Measurements from ENCODE around the gene CNNM4. TPM values are rescaled to one million over a fixed set of nuclear protein-coding genes. Genes with fewer than 3 reads are reported as not detected.
A peak's percentile ranks its signal among the peaks of the same experiment; 100 is the strongest.

CNNM4 gene
- total RNA-seq, 1 donor, result 5.1 TPM

- TF ChIP-seq, protein P1, sequence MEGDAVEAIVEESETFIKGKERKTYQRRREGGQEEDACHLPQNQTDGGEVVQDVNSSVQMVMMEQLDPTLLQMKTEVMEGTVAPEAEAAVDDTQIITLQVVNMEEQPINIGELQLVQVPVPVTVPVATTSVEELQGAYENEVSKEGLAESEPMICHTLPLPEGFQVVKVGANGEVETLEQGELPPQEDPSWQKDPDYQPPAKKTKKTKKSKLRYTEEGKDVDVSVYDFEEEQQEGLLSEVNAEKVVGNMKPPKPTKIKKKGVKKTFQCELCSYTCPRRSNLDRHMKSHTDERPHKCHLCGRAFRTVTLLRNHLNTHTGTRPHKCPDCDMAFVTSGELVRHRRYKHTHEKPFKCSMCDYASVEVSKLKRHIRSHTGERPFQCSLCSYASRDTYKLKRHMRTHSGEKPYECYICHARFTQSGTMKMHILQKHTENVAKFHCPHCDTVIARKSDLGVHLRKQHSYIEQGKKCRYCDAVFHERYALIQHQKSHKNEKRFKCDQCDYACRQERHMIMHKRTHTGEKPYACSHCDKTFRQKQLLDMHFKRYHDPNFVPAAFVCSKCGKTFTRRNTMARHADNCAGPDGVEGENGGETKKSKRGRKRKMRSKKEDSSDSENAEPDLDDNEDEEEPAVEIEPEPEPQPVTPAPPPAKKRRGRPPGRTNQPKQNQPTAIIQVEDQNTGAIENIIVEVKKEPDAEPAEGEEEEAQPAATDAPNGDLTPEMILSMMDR (IDR thresholded peaks at IDR 0.05; ENCODE audit: extremely low read depth, low read depth, low read length), result no peak
- no peak for DNase-seq (ENCODE audit: insufficient read length, low spot score, missing footprints)
- peaks cover 29% of the 10 kb centered on the region for H3K36me3 ChIP-seq (ENCODE audit: insufficient read depth, low read length)
- no peak overlapping the region for H3K27ac ChIP-seq (ENCODE audit: low read depth, low read length)
- H3K79me2 ChIP-seq (ENCODE audit: insufficient read depth, low read length), result no peaks in the 10 kb centered on the region
- H2AFZ ChIP-seq (ENCODE audit: low read length), result no peak overlapping the region
- H3K27me3 ChIP-seq (ENCODE audit: insufficient read depth, low read length), result no peaks in the 10 kb centered on the region
- H3K4me3 ChIP-seq (ENCODE audit: insufficient read depth, low read length), result no peak overlapping the region
- H3K9me3 ChIP-seq (ENCODE audit: low read depth, low read length), result no peaks in the 10 kb centered on the region
- peaks cover 6% of the 10 kb centered on the region for H4K20me1 ChIP-seq (ENCODE audit: insufficient read depth, low read length)
- H3K4me1 ChIP-seq (ENCODE audit: insufficient read depth, low read length), result peaks cover 15% of the 10 kb centered on the region
- no peak overlapping the region for H3K4me2 ChIP-seq (ENCODE audit: insufficient read depth, low read length)
Observed at GRCh38 chr2:96726131-96726530, 34.6 kb upstream of the CNNM4 start.

DNA sequence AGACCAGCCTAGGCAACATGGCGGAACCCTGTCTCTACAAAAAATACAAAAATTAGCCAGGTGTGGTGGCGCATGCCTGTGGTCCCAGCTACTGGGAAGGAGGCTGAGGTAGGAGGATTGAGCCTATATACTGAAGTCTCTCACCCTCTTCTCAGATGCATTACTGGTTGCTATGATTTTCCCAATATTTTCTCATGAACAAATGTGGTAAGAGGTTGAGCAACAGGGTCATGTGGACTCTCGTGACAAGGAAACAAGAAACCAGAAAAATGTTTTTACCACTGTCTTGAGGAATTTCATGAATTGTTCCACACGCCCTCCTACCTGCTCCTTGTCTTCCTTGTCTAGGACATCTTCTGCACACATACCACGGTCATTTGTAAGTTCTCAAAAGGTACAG is 33.3 kb upstream of the CNNM4 start:
- Histone ChIP-seq H2AFZ (ENCODE audit: low read length) (no peak overlapping the region), H3K27me3 (ENCODE audit: insufficient read depth, low read length) (no peaks in the 10 kb centered on the region), H3K4me2 (ENCODE audit: insufficient read depth, low read length) (no peak overlapping the region), H3K36me3 (ENCODE audit: insufficient read depth, low read length) (peaks cover 39% of the 10 kb centered on the region), H3K4me3 (ENCODE audit: insufficient read depth, low read length) (no peak overlapping the region), H3K9me3 (ENCODE audit: low read depth, low read length) (no peaks in the 10 kb centered on the region), H3K4me1 (ENCODE audit: insufficient read depth, low read length) (peaks cover 16% of the 10 kb centered on the region), H3K79me2 (ENCODE audit: insufficient read depth, low read length) (no peaks in the 10 kb centered on the region), H4K20me1 (ENCODE audit: insufficient read depth, low read length) (peaks cover 6% of the 10 kb centered on the region), H3K27ac (ENCODE audit: low read depth, low read length) (no peak overlapping the region)
- no peak for DNase-seq (ENCODE audit: insufficient read length, low spot score, missing footprints)
- TF ChIP-seq, protein P1 (IDR thresholded peaks at IDR 0.05; ENCODE audit: extremely low read depth, low read depth, low read length), result no peak

- H3K27ac ChIP-seq (ENCODE audit: low read depth, low read length), result peak overlapping the region; percentile 71
- peaks cover 16% of the 10 kb centered on the region for H3K4me1 ChIP-seq (ENCODE audit: insufficient read depth, low read length)
- TF ChIP-seq, protein P1 (IDR thresholded peaks at IDR 0.05; ENCODE audit: extremely low read depth, low read depth, low read length), result no peak
- no peak overlapping the region for H2AFZ ChIP-seq (ENCODE audit: low read length)
- H3K79me2 ChIP-seq (ENCODE audit: insufficient read depth, low read length), result no peaks in the 10 kb centered on the region
- no peak overlapping the region for H3K4me3 ChIP-seq (ENCODE audit: insufficient read depth, low read length)
- peak overlapping the region; percentile 48 for H3K4me2 ChIP-seq (ENCODE audit: insufficient read depth, low read length)
- H3K27me3 ChIP-seq (ENCODE audit: insufficient read depth, low read length), result no peaks in the 10 kb centered on the region
- no peaks in the 10 kb centered on the region for H3K9me3 ChIP-seq (ENCODE audit: low read depth, low read length)
- peaks cover 6% of the 10 kb centered on the region for H4K20me1 ChIP-seq (ENCODE audit: insufficient read depth, low read length)
- DNase-seq (ENCODE audit: insufficient read length, low spot score, missing footprints), result no peak
- H3K36me3 ChIP-seq (ENCODE audit: insufficient read depth, low read length), result peaks cover 55% of the 10 kb centered on the region
Observed at GRCh38 chr2:96729748-96730147, 31.0 kb upstream of the CNNM4 start.

DNA sequence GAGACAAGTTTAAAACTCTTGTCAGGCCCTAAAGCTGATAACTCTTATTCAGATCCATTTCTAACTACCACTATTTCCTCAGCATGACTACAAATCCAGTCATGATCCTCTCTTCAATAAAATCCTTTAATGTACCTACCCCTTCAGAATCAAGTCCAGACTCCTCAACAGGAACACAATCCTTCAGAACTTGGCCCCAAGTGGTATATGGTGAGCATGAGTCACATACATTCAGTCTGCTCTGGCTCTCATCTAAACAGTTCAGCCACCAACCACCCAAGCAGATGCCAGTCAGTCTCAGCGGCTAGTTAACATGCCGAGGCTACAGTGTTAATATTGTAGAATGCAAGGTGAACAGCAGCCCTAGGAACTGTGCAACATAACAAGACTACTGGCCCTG is 30.5 kb upstream of the CNNM4 start:
- Histone ChIP-seq H2AFZ (ENCODE audit: low read length) (peak overlapping the region; percentile 25), H3K36me3 (ENCODE audit: insufficient read depth, low read length) (peaks cover 59% of the 10 kb centered on the region), H3K27ac (ENCODE audit: low read depth, low read length) (peak overlapping the region; percentile 71), H4K20me1 (ENCODE audit: insufficient read depth, low read length) (peaks cover 6% of the 10 kb centered on the region), H3K4me1 (ENCODE audit: insufficient read depth, low read length) (peaks cover 16% of the 10 kb centered on the region), H3K4me3 (ENCODE audit: insufficient read depth, low read length) (peak overlapping the region; percentile 30), H3K4me2 (ENCODE audit: insufficient read depth, low read length) (peak overlapping the region; percentile 48), H3K27me3 (ENCODE audit: insufficient read depth, low read length) (no peaks in the 10 kb centered on the region), H3K9me3 (ENCODE audit: low read depth, low read length) (no peaks in the 10 kb centered on the region), H3K79me2 (ENCODE audit: insufficient read depth, low read length) (no peaks in the 10 kb centered on the region)
- TF ChIP-seq, protein P1 (IDR thresholded peaks at IDR 0.05; ENCODE audit: extremely low read depth, low read depth, low read length), result no peak
- peak; percentile 89 for DNase-seq (ENCODE audit: insufficient read length, low spot score, missing footprints)
